HG03469 (cell line): ENCODE results near the gene TNIK.
A peak's percentile ranks its signal among the peaks of the same experiment; 100 is the strongest.
"Not testable (repeated sequence)": the region's sequence is repeated elsewhere in the genome, so short reads cannot be mapped to it uniquely, and the experiment has no call there.

Source experiments
- ATAC-seq: cut with Tn5 transposase; IDR thresholded peaks from one replicate; pipeline ENCODE4 v1.9.1; 2021; ENCODE audit warnings: mild to moderate bottlenecking, moderate library complexity, moderate number of reproducible peaks; ENCODE audit not compliant: unreplicated experiment

The TNIK gene

DNA sequence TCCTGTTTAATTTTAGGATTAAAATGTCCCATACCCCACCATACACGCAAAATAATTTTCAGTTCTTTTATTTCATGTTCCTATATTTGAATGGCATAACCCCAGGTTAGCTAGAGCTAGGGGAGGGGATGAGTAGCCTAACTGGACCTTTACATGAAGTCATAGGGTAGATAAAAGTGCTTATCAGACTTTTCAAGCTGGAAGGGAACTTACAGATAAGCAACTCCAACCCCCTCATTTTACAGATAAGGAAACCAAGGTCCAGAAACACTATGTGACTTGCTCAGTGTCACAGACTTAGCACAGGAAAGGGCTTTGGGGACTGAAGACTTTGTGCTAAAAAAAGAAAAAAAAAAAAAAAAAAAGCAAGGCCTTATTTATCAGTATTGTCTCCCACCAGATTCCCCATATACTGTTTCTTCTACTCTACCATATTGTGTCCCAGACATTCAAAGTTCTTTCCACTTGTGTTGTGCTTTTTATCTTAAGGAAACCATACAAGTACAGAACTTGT is 10.6 kb upstream of the TNIK start:
- no peak for ATAC-seq

GRCh38 chr3:171469376-171469775 is 9.2 kb upstream of the TNIK start:
- ATAC-seq, result no peak

DNA sequence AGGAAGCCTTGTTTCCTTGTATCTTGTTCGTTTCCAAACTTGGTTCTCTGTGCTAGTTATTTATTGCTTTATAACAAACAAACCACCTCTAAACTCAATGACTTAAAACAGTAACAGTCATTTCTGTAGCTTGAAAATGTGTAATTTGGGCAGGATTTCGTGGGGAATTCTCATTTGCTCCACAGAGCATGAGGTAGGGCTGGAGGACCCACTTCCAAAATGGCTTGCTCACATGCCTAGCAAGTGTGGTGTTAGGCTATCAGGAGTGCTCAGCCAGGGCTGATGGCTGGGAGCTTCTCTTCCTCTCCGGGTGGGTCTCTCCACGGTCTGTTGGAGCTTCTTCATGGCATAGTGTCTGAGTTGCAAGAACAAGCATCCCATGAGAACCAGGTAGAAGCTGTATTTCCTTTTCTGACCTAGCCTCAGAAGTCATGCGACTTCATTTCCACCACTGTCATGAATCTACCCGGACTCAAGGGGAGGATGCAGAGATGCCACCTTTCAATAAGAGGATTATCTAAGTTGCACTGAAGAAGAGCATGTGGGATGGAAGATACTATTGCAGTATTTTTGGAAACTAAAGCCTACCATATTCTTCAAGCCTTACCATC is 8.2 kb upstream of the TNIK start:
- no peak for ATAC-seq

GRCh38 chr3:171465763-171466162 is 5.6 kb upstream of the TNIK start:
- ATAC-seq, result no peak

DNA sequence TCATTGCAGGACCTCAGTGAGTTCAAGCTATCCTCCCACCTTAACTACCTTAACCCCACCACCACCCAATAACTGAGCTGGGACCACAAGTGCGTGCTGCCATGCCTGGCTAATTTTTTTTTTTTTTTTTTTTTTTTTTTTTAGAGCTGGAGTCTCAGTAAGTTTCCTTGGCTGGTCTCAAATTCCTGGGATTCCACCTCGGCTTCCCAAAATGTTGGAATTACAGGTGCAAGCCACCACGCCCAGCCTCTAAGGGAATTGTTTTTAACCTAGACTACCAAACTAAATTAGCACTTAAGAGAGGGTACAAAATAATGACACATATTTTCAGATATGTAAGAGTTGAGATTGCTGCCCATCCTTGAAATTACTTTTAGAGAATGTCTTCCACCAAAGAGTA is 4.3 kb upstream of the TNIK start:
- ATAC-seq, result no peak

DNA sequence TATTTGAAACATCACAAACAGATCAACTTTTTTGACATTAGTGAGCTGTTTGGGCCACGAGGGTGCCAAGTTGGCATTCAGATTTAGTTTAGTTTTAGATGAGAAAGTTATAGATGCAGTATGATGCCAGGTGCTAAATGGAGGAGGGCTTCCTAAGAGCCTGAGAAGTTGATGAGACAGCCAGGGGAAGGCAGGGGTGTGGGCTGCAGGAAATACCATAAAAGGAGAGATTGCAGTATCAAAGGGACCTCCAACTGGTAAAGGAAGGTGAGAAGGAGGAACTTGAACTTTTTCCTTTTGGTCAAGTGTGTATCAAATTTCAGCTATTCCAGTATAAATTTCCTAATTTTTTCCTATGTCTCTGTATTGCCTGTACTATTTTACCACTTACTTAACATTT is 2.0 kb upstream of the TNIK start:
- no peak for ATAC-seq

GRCh38 chr3:171461525-171461917 is 1.3 kb upstream of the TNIK start:
- no peak for ATAC-seq

DNA sequence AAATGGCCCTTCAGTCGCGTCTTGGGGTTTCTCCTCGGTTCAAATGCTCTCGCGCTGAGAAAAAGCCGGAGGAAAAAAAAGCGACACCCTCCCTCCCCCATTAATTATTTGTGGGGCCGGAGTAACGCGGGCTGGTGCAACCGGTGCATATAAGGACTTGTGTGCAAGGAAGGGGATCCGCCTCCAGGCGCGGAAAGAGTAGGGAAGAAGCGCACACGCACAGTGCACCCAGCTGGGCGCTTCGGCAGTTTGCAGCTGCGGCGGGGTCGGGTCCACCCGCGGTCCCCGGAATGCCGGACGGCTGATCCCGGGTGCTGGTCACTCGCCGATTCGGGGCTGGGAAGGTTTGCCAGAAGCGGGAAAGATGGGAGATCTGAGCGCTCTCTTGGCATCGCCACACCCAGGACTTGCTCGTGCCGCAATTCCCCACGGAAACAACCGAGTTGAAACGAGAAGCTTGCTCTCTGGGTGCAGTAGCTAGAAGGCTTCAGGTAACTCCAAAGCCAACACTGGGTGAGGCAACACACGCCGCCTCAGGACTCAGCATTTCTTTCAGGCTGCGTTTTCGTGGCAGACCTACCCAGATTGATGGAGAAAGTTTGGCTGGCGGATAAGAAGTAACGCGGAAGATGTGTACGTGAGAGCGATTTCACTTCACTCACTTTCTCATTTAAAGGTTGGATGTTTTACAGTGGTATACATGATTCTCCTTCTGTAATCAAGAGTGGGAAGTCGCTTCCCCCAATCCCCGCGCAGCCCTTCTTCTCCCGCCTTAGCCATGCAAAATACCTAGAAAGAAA is 720 bp upstream of the TNIK start:
- ATAC-seq, result peak; percentile 27

DNA sequence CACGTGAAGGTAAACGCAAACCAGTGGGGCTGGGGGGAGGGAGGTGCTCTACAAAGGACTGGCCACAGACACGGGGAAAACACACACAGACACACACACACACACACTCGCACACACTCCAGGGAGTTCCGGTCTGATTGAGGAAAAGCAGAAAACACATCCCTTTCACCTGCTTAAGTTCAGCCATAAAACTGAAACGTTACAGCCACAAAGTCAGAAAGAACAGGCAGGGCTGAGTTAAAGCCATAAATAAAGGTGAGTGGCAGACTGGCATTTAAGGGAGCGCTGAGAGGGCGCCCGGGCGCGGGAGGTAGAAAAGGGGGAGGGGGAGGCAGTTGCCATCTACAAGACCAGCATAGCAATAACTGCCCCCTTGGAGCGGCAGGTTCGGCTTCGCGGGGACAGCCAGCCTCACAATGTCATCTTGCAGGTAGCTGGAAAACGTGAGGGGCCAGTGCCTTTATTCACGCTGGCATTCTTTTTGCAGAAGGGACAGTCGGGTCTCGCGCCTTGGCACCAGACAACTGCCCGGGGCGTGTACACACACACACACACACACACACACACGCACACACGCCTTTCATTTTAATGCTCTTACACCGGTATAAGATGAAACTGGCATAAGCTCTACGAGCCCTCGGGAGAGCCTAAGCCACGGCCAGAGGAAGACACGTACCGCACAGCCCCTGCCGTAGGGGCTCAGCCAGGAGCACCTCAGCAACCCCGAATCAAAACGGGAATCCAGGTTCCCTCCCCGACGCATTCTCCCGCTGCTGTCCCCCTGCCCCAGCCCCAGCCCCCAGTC is 866 bp downstream of the TNIK start:
- no peak for ATAC-seq

- no peak for ATAC-seq
These were observed 1.4 kb downstream of the TNIK start for GRCh38 chr3:171458864-171459136.

GRCh38 chr3:171458071-171458863 is 1.9 kb downstream of the TNIK start:
- no peak for ATAC-seq

- no peak for ATAC-seq
These were observed 2.6 kb downstream of the TNIK start for GRCh38 chr3:171457607-171458061.

DNA sequence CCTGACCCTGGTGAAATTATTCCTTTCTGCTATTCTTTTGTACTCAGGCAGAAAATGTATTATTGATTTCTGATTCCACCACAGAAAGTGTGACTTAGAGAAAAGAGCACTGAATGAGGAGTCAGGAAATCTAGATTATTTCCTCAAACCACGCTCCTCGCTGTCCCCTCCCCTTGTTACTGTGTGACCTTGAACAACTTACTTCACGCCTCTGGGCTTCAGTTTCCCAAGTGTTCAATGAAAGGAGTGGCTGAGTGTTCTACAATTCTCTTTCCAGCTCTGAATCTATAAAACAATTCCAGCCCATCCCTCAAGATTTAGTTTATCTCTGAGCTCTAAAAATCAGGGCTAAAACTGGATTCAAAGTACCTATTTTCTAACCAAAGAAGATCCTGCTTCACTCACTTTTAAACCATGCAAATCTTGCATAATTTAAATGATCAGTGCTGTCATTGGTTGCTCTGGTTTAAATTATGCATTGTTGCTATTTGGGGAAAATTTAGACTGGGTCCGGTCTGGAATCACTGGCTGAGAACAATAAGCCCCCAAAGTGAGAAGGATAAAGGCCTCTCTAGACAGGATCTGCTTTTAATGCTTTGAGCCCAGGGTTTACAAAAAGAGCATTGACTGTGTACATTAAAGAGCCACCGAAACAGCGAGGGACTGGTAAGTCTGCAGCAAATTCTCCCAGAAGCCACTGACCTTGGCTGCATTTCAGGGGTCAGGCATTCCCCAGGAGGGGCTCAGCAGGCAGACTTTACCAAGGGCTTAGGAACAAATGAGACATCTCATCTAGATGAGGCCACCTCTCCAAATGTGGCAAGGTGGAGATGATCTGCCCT is 3.2 kb downstream of the TNIK start:
- ATAC-seq, result no peak

GRCh38 chr3:171455603-171456550 is 4.3 kb downstream of the TNIK start:
- ATAC-seq, result no peak

- ATAC-seq, result no peak
These were observed 6.2 kb downstream of the TNIK start for GRCh38 chr3:171454041-171454440.

GRCh38 chr3:171453180-171453886 is 6.9 kb downstream of the TNIK start:
- no peak for ATAC-seq

DNA sequence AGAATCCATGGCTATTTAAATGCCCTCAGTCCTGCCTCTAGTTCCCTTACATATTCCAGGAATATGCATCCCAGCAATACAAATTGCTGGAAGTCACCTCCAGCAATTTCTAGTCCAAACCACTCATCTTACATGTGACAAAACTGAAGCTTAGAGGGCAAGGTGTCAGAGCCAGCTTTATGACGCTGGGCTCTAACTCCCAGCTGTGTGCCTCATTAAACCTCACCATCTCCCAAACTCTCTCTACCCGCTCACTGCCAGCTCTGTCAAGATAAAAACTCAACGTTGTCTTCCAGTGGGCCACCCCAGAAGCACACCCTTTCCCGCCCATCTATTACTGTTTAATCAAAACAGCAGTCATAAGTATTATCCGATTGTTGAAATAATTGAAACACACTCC is 7.9 kb downstream of the TNIK start:
- no peak for ATAC-seq

DNA sequence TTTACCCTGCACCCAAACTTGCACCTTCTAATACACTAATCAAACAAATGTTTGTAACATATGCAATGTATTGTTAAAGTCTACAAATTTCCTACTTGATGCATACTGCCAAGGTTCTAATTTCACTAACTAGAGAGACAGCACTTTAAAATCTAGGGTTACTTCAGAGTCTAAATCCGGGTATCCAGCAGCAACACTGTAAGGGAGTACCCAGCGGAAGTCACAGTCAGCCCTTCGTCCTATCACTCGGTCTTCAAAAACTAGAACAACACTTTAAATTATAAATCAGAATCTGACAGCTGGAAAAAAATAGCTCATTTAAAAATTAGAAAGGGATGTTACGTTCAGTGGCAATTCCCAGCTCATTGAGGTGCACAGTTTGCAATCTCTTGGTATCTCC is 8.3 kb downstream of the TNIK start:
- ATAC-seq, result no peak

GRCh38 chr3:171447579-171447891 is 12.7 kb downstream of the TNIK start:
- ATAC-seq, result not testable (repeated sequence)
